H9 (cell line): Measurements from ENCODE around the gene SYNGR2. TPM values are rescaled to one million over a fixed set of nuclear protein-coding genes. Genes with fewer than 3 reads are reported as not detected.

ENCODE experiments used
- DNase-seq: peaks from one replicate; pipeline ENCODE4 v3.0.0-alpha.2; 2017
- H2AFZ ChIP-seq: one replicate; pipeline ENCODE4 v1.6.1; 2013; ENCODE audit warnings: mild to moderate bottlenecking, low read length, control low read depth, moderate library complexity
- H2AK5ac ChIP-seq: 2 replicates; pipeline ENCODE4 v1.6.1; 2013; ENCODE audit warnings: low read length, control low read depth, mixed read lengths; ENCODE audit not compliant: insufficient read length
- H2BK120ac ChIP-seq: one replicate; pipeline ENCODE4 v1.6.1; 2013; ENCODE audit warnings: low read depth, mild to moderate bottlenecking, low read length, control low read depth, inconsistent platforms; ENCODE audit not compliant: poor library complexity, severe bottlenecking
- H2BK12ac ChIP-seq: 2 replicates; pipeline ENCODE4 v1.6.1; 2013; ENCODE audit warnings: low read length, control low read depth, mixed read lengths, low read depth; ENCODE audit not compliant: insufficient read length
- H2BK15ac ChIP-seq: 2 replicates; pipeline ENCODE4 v1.6.1; 2013; ENCODE audit warnings: low read depth, low read length, control low read depth
- H2BK20ac ChIP-seq: one replicate; pipeline ENCODE4 v1.6.1; 2013; ENCODE audit warnings: low read depth, mild to moderate bottlenecking, low read length, control low read depth, inconsistent platforms; ENCODE audit not compliant: poor library complexity, severe bottlenecking
- H2BK5ac ChIP-seq: 2 replicates; pipeline ENCODE4 v1.6.1; 2013; ENCODE audit warnings: low read length, control low read depth, mixed read lengths; ENCODE audit not compliant: insufficient read length
- H3K14ac ChIP-seq: 2 replicates; pipeline ENCODE4 v1.6.1; 2013; ENCODE audit warnings: low read length, control low read depth; ENCODE audit not compliant: insufficient read depth
- H3K18ac ChIP-seq: 2 replicates; pipeline ENCODE4 v1.6.1; 2013; ENCODE audit warnings: low read depth, mild to moderate bottlenecking, mixed read lengths, low read length, control low read depth; ENCODE audit not compliant: insufficient read length
- H3K23ac ChIP-seq: 2 replicates; pipeline ENCODE4 v1.6.1; 2013; ENCODE audit warnings: low read length, control low read depth, mixed read lengths, low read depth; ENCODE audit not compliant: insufficient read length
- H3K23me2 ChIP-seq: 2 replicates; pipeline ENCODE4 v1.6.1; 2013; ENCODE audit warnings: low read depth, mild to moderate bottlenecking, mixed read lengths, low read length, control low read depth; ENCODE audit not compliant: insufficient read length, poor library complexity, severe bottlenecking
- H3K27ac ChIP-seq: 2 replicates; pipeline ENCODE4 v1.5.1; 2013; ENCODE audit warnings: low read length, control low read depth, mixed read lengths, low read depth; ENCODE audit not compliant: insufficient read length
- H3K27me3 ChIP-seq: 2 replicates; pipeline ENCODE4 v1.6.1; 2013; ENCODE audit warnings: low read length, control low read depth, inconsistent platforms; ENCODE audit not compliant: insufficient read depth
- H3K4ac ChIP-seq: 2 replicates; pipeline ENCODE4 v1.6.1; 2013; ENCODE audit warnings: low read depth, mild to moderate bottlenecking, control low read depth, inconsistent platforms, low read length, moderate library complexity
- H3K4me1 ChIP-seq: 2 replicates; pipeline ENCODE4 v1.6.1; 2013; ENCODE audit warnings: low read length, control low read depth, inconsistent platforms; ENCODE audit not compliant: insufficient read depth
- H3K4me2 ChIP-seq: 2 replicates; pipeline ENCODE4 v1.6.1; 2013; ENCODE audit warnings: low read length, control low read depth, mixed read lengths; ENCODE audit not compliant: insufficient read length, insufficient read depth
- H3K56ac ChIP-seq: 2 replicates; pipeline ENCODE4 v1.6.1; 2013; ENCODE audit warnings: low read depth, mild to moderate bottlenecking, mixed read lengths, low read length, control low read depth; ENCODE audit not compliant: insufficient read length
- H3K79me1 ChIP-seq: 2 replicates; pipeline ENCODE4 v1.6.1; 2013; ENCODE audit warnings: low read depth, mild to moderate bottlenecking, moderate library complexity, low read length, control low read depth, inconsistent platforms; ENCODE audit not compliant: insufficient read depth, poor library complexity, severe bottlenecking
- H3K79me2 ChIP-seq: 2 replicates; pipeline ENCODE4 v1.6.1; 2013; ENCODE audit warnings: low read length, control low read depth, inconsistent platforms; ENCODE audit not compliant: insufficient read depth
- H3K9ac ChIP-seq: 2 replicates; pipeline ENCODE4 v1.6.1; 2013; ENCODE audit warnings: low read length, control low read depth, mixed read lengths; ENCODE audit not compliant: insufficient read length; ENCODE audit errors: extremely low read depth
- H3K9me3 ChIP-seq: one replicate; pipeline ENCODE4 v1.6.1; 2013; ENCODE audit warnings: low read depth, low read length, inconsistent platforms; ENCODE audit not compliant: control insufficient read depth
- H3T11ph ChIP-seq: one replicate; pipeline ENCODE4 v1.6.1; 2013; ENCODE audit warnings: mild to moderate bottlenecking, low read length, control low read depth, inconsistent platforms
- H4K20me1 ChIP-seq: one replicate; pipeline ENCODE4 v1.6.1; 2013; ENCODE audit not compliant: control insufficient read depth, insufficient read length, insufficient read depth
- H4K5ac ChIP-seq: 2 replicates; pipeline ENCODE4 v1.6.1; 2013; ENCODE audit warnings: low read depth, mild to moderate bottlenecking, mixed read lengths, low read length, control low read depth; ENCODE audit not compliant: insufficient read length
- H4K8ac ChIP-seq: replicated peaks from 2 replicates; pipeline ENCODE4 v1.6.1; 2013; ENCODE audit warnings: low read length, control low read depth, mixed read lengths, low read depth; ENCODE audit not compliant: insufficient read length
- H4K91ac ChIP-seq: 2 replicates; pipeline ENCODE4 v1.6.1; 2013; ENCODE audit warnings: low read depth, mild to moderate bottlenecking, moderate library complexity, mixed read lengths, low read length, control low read depth; ENCODE audit not compliant: insufficient read length
- H3K27ac Mint-ChIP-seq, 3 experiments: 2 replicates in 2 of 3; 3 replicates in 1 of 3; pipeline ENCODE4 v1.8.0; 2020 to 2021; ENCODE audit warnings: mixed read lengths in 3 of 3, mild to moderate bottlenecking in 1 of 3, moderate library complexity in 1 of 3
- H3K27me3 Mint-ChIP-seq: 2 replicates; pipeline ENCODE4 v1.8.0; 2021; ENCODE audit warnings: low read depth, mild to moderate bottlenecking, moderate library complexity, mixed read lengths
- H3K36me3 Mint-ChIP-seq, 3 experiments: 2 replicates in 2 of 3; 3 replicates in 1 of 3; pipeline ENCODE4 v1.8.0; 2020 to 2021; ENCODE audit warnings: low read depth in 3 of 3, mixed read lengths in 3 of 3; ENCODE audit not compliant: insufficient read depth in 1 of 3
- H3K4me1 Mint-ChIP-seq, 2 experiments: 2 replicates each; pipeline ENCODE4 v1.8.0; 2020; ENCODE audit warnings: mixed read lengths in 2 of 2
- H3K4me3 Mint-ChIP-seq, 2 experiments: 2 replicates in 1 of 2; 3 replicates in 1 of 2; pipeline ENCODE4 v1.8.0; 2020 to 2021; ENCODE audit warnings: mild to moderate bottlenecking in 2 of 2, mixed read lengths in 2 of 2, moderate library complexity in 1 of 2
- H3K9me3 Mint-ChIP-seq, 2 experiments: 2 replicates in 1 of 2; 3 replicates in 1 of 2; pipeline ENCODE4 v1.8.0; 2020; ENCODE audit warnings: mild to moderate bottlenecking in 2 of 2, mixed read lengths in 2 of 2, moderate library complexity in 1 of 2
- CTCF ChIP-seq: fragments of 200-600 bp; sonication (generic); conservative IDR thresholded peaks from 3 replicates; pipeline ENCODE4 v1.8.0; 2021; ENCODE audit warnings: antibody characterized with exemption, mild to moderate bottlenecking
- WGBS: extraction: QIAGEN DNeasy Blood & Tissue Kit; methylation state at CpG from one replicate; pipeline ENCODE4 v1.1.7; 2013; ENCODE audit warnings: missing lambda C conversion rate, low lambda C conversion rate, mixed read lengths; ENCODE audit not compliant: insufficient read length; ENCODE audit errors: extremely low coverage; 5-methylcytosine and 5-hydroxymethylcytosine counted together
- total RNA-seq: library from RNA; stranded (reverse); gene quantifications from 2 replicates; pipeline ENCODE4 v1.2.1, GENCODE V29; 2021

SYNGR2 gene
- total RNA-seq, 1 experiment from 2014 or later = 41.0 TPM

- no peak within 1 kb of the TSS for H2BK12ac ChIP-seq
- H2BK20ac ChIP-seq = no peak within 1 kb of the TSS
- Mint-ChIP-seq H3K4me1 (peaks cover 24 to 35% of the 10 kb centered on the region in 2 experiments), H3K9me3 (no peaks in the 10 kb centered on the region), H3K36me3 (peaks cover 34 to 57% (median 54%) of the 10 kb centered on the region in 3 experiments; a peak in 6 of 7 replicates), H3K27me3 (no peaks in the 10 kb centered on the region), H3K27ac (peak within 1 kb of the TSS; percentile 91 to 96 (median 93); a peak in 6 of 7 replicates), H3K4me3 (peak within 1 kb of the TSS; percentile 84 to 85)
- H4K20me1 ChIP-seq = no peaks in the 10 kb centered on the region
- H2AK5ac ChIP-seq = no peak within 1 kb of the TSS
- no peak within 1 kb of the TSS for H4K91ac ChIP-seq
- H3K27me3 ChIP-seq = no peaks in the 10 kb centered on the region
- no peaks in the 10 kb centered on the region for H3K9me3 ChIP-seq
- peak within 1 kb of the TSS; percentile 78 for H3K9ac ChIP-seq
- WGBS = no CpG with 5 or more reads among the region's 57 CpGs
- H2BK5ac ChIP-seq = no peak within 1 kb of the TSS
- peak within 1 kb of the TSS; percentile 84 for H3K14ac ChIP-seq
- no peak within 1 kb of the TSS for H2BK15ac ChIP-seq
- H3K79me1 ChIP-seq = peaks cover 2% of the 10 kb centered on the region
- H3K18ac ChIP-seq = peak within 1 kb of the TSS; percentile 87
- no peak within 1 kb of the TSS for H3K27ac ChIP-seq
- DNase-seq = peak; percentile 99
- H3T11ph ChIP-seq = no peak within 1 kb of the TSS
- peak within 1 kb of the TSS; percentile 80 for H3K4me2 ChIP-seq
- H3K4ac ChIP-seq = no peak within 1 kb of the TSS
- no peak within 1 kb of the TSS for H2AFZ ChIP-seq
- H3K56ac ChIP-seq = no peak within 1 kb of the TSS
- no peak within 1 kb of the TSS for H2BK120ac ChIP-seq
- peak; percentile 97 for TF ChIP-seq CTCF
- peaks cover 6% of the 10 kb centered on the region for H3K23me2 ChIP-seq
- H3K23ac ChIP-seq = no peak within 1 kb of the TSS
- no peak within 1 kb of the TSS for H4K8ac ChIP-seq
- H4K5ac ChIP-seq = no peak within 1 kb of the TSS
- no peaks in the 10 kb centered on the region for H3K4me1 ChIP-seq
- peaks cover 9% of the 10 kb centered on the region; the same call in 1 of the 2 replicates for H3K79me2 ChIP-seq
These were observed 18.6 kb downstream of the SYNGR2 start, which contains the start of the genes AFMID and TK1 for GRCh38 chr17:78186692-78187595. AFMID (plus strand) TSS chr17:78187362; CDS start chr17:78187371, 9 bp downstream. TK1 (minus strand) TSS chr17:78187052; CDS start chr17:78186994, 58 bp downstream.
